GM10248 (cell line): ENCODE results near the gene STK32A.
"Not testable (repeated sequence)": the region's sequence is repeated elsewhere in the genome, so short reads cannot be mapped to it uniquely, and the experiment has no call there.

Experiments used
- CTCF ChIA-PET: fragments of 300-600 bp; sonication (Branson Sonifier 250); formaldehyde crosslinking; extraction: SDS; loops from one replicate; lab custom pipeline; 2021; ENCODE audit warnings: antibody characterized with exemption; lab: Yijun Ruan, JAX
- POLR2A ChIA-PET: fragments of 350-650 bp; sonication (Branson Sonifier 250); formaldehyde crosslinking; extraction: SDS; loops from one replicate; lab custom pipeline; 2020; ENCODE audit warnings: antibody characterized with exemption; lab: Yijun Ruan, JAX
- DNase-seq: peaks from one replicate; pipeline ENCODE4 v3.0.0; 2012; ENCODE audit errors: extremely low spot score
- TF ChIP-seq, protein P1 (sequence below): IDR thresholded peaks from 2 replicates; pipeline ENCODE4 v1.5.1; 2012; ENCODE audit warnings: mild to moderate bottlenecking, low read depth; ENCODE audit errors: extremely low read depth, missing control alignments, control extremely low read depth

Gene STK32A

DNA sequence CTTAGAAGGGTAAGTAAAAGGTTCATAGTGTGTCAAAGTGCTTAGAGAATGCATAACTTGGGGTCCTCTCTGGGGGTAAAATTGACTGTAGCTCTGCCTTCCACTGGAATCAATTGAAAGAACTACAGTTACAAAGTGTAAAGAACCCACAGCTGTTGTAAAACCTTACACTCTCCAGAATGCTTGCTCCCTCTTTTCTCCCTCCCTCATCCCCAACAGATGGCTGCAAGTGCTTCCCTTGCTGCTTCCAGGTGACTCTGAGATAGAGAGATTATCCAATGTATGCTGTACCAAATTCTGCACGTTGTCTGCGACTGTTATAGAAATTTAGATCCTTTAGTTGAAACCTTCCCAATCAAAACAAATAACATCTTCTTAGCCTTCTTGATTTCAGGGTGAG is 126.0 kb downstream of the STK32A start:
- POLR2A ChIA-PET = no interaction called here
- CTCF ChIA-PET = no interaction called here
- TF ChIP-seq, protein P1, sequence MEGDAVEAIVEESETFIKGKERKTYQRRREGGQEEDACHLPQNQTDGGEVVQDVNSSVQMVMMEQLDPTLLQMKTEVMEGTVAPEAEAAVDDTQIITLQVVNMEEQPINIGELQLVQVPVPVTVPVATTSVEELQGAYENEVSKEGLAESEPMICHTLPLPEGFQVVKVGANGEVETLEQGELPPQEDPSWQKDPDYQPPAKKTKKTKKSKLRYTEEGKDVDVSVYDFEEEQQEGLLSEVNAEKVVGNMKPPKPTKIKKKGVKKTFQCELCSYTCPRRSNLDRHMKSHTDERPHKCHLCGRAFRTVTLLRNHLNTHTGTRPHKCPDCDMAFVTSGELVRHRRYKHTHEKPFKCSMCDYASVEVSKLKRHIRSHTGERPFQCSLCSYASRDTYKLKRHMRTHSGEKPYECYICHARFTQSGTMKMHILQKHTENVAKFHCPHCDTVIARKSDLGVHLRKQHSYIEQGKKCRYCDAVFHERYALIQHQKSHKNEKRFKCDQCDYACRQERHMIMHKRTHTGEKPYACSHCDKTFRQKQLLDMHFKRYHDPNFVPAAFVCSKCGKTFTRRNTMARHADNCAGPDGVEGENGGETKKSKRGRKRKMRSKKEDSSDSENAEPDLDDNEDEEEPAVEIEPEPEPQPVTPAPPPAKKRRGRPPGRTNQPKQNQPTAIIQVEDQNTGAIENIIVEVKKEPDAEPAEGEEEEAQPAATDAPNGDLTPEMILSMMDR = no peak
- DNase-seq = no peak

DNA sequence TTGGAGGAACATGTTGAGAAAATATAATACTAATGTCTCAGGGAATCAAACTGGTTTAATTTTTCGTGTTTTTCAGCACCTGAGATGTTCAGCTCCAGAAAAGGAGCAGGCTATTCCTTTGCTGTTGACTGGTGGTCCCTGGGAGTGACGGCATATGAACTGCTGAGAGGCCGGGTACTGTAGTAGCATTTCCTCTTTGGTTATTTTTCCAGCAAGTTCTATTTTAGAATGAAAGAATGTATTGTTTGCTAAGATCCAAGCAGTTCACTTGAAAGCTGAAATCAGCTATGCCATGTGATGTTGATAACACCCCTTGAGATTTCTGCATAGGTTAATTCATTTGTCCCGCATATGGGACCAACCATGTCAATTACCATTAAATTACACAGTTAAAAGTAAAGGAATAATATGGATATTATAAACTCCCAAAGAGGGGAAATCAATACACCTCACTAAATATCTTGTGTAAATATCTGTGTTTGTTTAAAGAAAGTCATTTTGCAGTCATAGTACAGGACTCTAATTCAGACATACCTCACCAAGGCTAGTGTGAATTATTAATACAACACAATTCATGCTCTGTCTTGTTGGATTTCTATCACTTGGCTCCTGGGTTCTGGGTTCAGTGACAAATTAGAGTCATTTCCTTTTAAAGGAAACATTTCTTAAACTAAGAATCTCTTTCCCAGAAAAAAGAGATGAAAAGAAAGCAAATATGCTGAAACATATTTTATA is 126.8 kb downstream of the STK32A start:
- POLR2A ChIA-PET = no interaction called here
- CTCF ChIA-PET = no interaction called here
- TF ChIP-seq, protein P1 = no peak
- no peak for DNase-seq

DNA sequence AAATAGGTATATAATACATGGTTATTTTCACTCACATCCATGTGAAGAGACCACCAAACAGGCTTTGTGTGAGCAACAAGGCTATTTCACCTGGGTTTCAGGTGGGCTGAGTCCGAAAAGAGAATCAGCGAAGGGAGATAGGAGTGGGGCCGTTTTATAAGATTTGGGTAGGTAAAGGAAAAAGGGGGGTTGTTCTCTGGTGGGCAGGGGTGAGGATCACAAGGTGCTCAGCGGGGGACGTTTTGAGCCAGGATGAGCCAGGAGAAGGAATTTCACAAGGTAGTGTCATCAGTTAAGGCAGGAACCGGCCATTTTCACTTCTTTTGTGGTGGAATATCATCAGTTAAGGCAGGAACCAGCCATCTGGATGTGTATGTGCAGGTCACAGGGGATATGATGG is 132.6 kb downstream of the STK32A start:
- POLR2A ChIA-PET, DNase-seq, CTCF ChIA-PET: not testable (repeated sequence)

DNA sequence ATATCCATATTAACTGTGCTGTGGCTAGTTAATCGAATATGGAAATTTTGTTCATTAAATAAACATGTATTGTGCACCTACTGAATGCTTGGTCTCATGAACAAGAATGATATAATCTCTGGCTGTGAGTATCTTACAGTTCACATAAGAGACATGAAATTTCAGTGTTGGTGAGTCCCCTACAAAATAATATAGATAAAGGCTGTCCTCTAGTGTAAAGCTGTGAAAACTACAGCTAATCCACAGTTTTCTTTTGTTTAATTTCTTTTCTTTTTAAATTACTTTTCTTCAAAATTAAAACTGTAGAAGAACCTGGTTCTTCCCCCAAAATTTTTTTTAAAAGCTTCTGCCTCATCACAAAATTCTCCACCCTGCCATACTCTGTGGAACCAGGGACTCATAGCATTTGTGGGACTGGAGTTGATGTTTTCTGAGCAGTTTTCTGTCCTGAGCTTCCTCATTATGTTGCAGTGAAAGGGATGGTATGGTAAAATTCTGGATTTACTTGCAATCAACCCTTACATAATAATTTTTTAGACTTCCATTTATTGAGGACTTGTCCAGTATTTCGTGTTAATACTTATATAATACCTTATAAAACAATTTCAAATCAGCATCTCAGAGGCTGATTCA is 135.0 kb downstream of the STK32A start:
- TF ChIP-seq, protein P1 = no peak
- CTCF ChIA-PET = interaction anchor here (0.8 to 2.4 kb wide), 5 partner anchors 11 to 145 kb away, joined by 3 to 10 read pairs (median 3); no protein-coding TSS in a partner anchor
- POLR2A ChIA-PET = no interaction called here
- DNase-seq = no peak

DNA sequence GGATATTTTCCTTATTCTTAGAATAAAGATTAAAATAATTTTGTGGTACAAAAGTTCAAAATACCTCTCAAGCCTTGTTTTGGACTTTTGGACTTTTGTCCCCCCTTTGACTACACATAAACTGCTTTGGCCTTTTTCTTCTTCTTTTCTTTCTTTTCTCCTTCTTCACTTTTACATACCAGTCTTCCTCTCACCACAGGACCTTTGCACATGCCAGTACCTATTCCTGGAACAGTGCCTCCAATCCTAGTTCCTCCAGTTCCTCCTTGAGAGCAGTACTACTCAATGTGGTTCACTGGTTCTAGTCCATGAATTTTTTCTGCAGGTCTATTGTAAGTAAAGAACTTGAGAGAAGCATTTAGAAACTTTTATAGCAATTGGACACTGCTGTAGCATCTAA is 136.5 kb downstream of the STK32A start:
- no peak for DNase-seq
- ChIA-PET POLR2A (no interaction called here), CTCF (interaction anchor here (1.0 kb wide), 1 partner anchor 10 kb away, joined by 3 read pairs; no protein-coding TSS in a partner anchor)
- TF ChIP-seq, protein P1 = no peak

DNA sequence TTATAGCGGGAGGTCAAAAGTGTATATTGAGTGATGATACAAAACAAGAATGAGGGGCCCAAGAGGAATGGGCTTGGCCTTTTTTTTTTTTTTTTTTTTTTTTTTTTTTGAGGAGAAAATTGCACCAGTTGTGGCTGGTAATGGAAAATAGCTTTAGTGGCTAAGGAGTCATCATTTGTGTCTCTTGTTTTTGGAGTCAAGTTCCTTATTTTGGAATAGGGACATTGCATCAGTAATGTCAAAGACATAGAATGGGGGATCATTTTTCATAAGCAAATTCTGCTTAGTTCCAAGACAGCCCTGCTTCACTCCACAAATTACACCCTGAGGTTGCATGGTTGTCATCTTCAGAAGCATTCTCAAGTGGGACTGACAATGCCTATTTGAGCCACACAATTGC is 137.4 kb downstream of the STK32A start:
- DNase-seq = no peak
- TF ChIP-seq, protein P1 = no peak
- POLR2A ChIA-PET = no interaction called here
- CTCF ChIA-PET = interaction anchor here (1.0 to 1.7 kb wide), 2 partner anchors 9 kb away, joined by 3 to 6 read pairs; no protein-coding TSS in a partner anchor

DNA sequence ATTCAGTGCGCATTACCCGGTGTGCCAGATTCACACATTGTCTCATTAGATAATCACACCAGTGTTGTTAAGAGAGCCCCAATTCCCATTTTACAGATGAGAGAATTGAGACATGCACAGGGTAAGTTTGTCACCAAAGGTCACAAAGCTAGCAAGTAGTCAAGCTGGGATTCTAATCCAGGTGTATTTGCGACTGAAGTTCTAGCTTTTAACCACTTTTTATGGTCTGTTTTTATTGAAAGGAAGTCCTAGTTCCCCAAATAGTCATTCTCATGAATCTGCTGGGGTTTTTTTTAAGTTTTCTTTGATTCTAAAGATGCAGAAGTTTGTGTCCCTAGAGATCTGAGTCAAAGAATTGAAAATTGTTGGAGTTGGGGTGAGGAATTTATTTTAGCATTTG is 138.5 kb downstream of the STK32A start:
- TF ChIP-seq, protein P1 = no peak
- CTCF ChIA-PET = interaction anchor here (1.7 kb wide), 1 partner anchor 10 kb away, joined by 6 read pairs; no protein-coding TSS in a partner anchor
- no peak for DNase-seq
- POLR2A ChIA-PET = no interaction called here
